ENCODE measurements around the gene SKI.
"Not testable (repeated sequence)": the region's sequence is repeated elsewhere in the genome, so short reads cannot be mapped to it uniquely, and the experiment has no call there.

Gene SKI

GRCh38 chr1:2279817-2280216, 51.7 kb downstream of the SKI start:
- DNase-seq: no peak

- no peak for DNase-seq
These were observed 54.6 kb downstream of the SKI start for GRCh38 chr1:2282556-2283270.

- DNase-seq: no peak
These were observed 55.4 kb downstream of the SKI start for GRCh38 chr1:2283371-2283990.

- DNase-seq: no peak
These were observed 56.1 kb downstream of the SKI start for GRCh38 chr1:2283991-2284895.

- no peak for DNase-seq
These were observed 56.8 kb downstream of the SKI start for GRCh38 chr1:2284932-2285331.

GRCh38 chr1:2286923-2287322, 58.8 kb downstream of the SKI start:
- no peak for DNase-seq

GRCh38 chr1:2287649-2288048, 59.5 kb downstream of the SKI start:
- no peak for DNase-seq

- DNase-seq: no peak
These were observed 60.2 kb downstream of the SKI start for GRCh38 chr1:2288311-2288710.

- DNase-seq: no peak
These were observed 60.9 kb downstream of the SKI start for GRCh38 chr1:2288816-2289536.

- peak; percentile 17 for DNase-seq
These were observed 61.5 kb downstream of the SKI start for GRCh38 chr1:2289607-2290006.

GRCh38 chr1:2290171-2290578, 62.1 kb downstream of the SKI start:
- peak; percentile 66 for DNase-seq

- DNase-seq: peak; percentile 98
These were observed 62.7 kb downstream of the SKI start for GRCh38 chr1:2290595-2291510.

- no peak for DNase-seq
These were observed 63.5 kb downstream of the SKI start for GRCh38 chr1:2291577-2291976.

GRCh38 chr1:2292725-2293450, 64.8 kb downstream of the SKI start:
- DNase-seq: no peak

- no peak for DNase-seq
These were observed 66.1 kb downstream of the SKI start for GRCh38 chr1:2294033-2294724.

- no peak for DNase-seq
These were observed 66.6 kb downstream of the SKI start for GRCh38 chr1:2294725-2295078.

- no peak for DNase-seq
These were observed 67.4 kb downstream of the SKI start for GRCh38 chr1:2295526-2295925.

- not testable (repeated sequence) for DNase-seq
These were observed 68.1 kb downstream of the SKI start for GRCh38 chr1:2296211-2296610.

GRCh38 chr1:2296614-2297013, 68.5 kb downstream of the SKI start:
- DNase-seq: no peak

- DNase-seq: no peak
These were observed 69.3 kb downstream of the SKI start for GRCh38 chr1:2297246-2298011.
